ENCODE measurements around the gene MRTFB. TPM values are rescaled to one million over a fixed set of nuclear protein-coding genes. Genes with fewer than 3 reads are reported as not detected.
"Not testable (repeated sequence)": the region's sequence is repeated elsewhere in the genome, so short reads cannot be mapped to it uniquely, and the experiment has no call there.

The MRTFB gene
- total RNA-seq, 1 donor from 2014 or later: 30.9 TPM

- not testable (repeated sequence) for DNase-seq
Measured at GRCh38 chr16:14183962-14184361, 112.8 kb downstream of the MRTFB start.

- peak; percentile 63 for DNase-seq
Measured at GRCh38 chr16:14186007-14186794, 115.1 kb downstream of the MRTFB start.

DNA sequence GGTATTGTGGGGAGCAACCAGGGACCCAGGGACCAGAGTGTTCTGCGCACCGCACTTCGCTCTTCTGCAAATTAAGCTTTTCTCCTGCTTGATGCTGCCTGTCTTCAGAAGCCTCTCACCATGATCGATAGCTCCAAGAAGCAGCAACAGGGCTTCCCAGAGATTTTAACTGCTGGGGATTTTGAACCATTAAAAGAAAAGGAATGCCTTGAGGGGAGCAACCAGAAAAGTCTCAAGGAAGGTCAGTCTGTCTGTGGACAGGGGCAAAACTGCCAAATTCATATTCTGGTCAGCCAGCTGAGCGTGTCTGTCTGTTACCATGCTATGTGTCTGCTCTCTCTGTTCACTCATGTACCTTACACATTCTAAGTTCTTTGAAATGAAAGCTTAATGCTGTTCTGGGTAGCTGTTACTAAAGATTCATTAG lies 115.7 kb downstream of the MRTFB start:
- no peak for DNase-seq

DNA sequence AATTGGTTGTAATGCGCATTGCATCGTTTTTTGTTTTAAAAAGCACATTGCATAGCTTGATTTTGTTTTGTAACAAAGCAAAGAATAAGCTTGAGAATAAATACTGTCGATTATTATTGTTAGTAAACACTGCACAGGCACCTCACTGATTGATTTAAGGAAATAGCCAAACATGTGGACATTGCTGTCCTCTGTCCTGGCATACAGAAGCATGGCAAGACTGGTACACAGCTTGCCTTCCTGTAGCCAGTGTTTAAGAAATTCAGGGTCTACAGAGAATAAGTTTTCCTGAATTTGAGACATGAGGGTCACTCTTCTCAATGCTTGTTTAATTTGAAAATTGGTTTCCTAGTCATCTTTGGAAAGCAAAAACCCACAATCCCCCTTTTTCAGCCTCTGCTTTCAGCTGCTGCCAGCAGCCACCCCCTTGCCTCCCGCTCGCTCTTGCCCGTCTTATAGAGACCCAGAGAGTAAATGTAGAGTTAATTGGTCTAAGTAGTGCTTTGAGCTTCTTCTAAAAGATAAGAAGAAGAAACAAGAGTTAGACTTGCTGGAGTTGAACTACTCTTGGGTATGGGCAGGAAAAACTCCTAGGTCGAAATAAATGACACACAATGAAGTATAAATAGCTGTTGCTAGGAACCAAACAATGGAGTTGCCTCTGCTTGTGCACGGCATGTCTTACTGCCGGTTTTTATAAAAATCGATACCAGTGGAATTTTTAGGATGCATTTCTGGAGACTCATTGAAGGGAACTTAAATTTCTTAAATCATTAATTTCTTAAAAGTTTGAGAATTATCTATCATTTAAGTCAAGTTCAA lies 116.6 kb downstream of the MRTFB start:
- no peak for DNase-seq

GRCh38 chr16:14193316-14193871 lies 122.3 kb downstream of the MRTFB start:
- no peak for DNase-seq

DNA sequence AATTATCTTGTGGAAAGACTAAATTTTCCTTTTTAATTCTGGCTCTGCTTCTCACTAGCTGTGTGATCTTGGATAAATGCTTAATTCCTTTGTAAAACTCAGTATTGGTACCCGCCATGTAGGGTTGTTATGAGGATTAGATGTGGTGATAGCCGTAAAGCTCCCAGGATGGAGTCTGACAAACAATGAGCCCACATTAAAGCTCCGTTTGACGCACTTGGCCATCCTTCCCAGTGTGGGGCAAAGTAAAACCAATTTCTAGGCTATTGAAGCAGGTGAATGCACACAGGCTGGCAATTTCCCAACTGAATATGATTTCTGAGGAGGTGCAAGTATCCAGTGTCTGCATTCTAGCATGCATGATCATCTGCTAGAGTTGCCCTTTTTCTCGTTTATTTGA lies 123.6 kb downstream of the MRTFB start:
- DNase-seq: no peak

- DNase-seq: no peak
Measured at GRCh38 chr16:14196011-14196410, 124.9 kb downstream of the MRTFB start.

DNA sequence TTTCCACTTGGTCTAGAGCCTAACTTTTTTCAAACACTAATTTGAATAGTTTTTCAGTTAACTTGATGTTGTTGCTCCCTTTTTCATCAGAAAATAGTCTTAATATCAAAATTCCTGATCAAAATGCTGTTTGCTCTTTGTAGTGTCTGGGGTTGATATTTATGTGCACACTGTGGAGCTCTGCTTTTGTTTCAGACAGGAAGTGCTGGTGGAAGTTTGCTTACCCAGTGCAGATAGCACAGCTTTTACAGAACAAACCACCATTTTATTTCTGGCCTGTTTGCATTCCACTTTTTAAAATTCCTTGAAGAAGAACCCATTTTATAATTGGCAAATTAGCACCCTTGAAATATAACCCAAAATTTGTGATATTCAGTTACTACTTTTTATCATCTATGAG lies 125.4 kb downstream of the MRTFB start:
- no peak for DNase-seq

GRCh38 chr16:14198012-14198411 lies 126.9 kb downstream of the MRTFB start:
- DNase-seq: no peak

- no peak for DNase-seq
Measured at GRCh38 chr16:14198572-14198971, 127.5 kb downstream of the MRTFB start.

GRCh38 chr16:14199199-14199598 lies 128.1 kb downstream of the MRTFB start:
- DNase-seq: no peak

DNA sequence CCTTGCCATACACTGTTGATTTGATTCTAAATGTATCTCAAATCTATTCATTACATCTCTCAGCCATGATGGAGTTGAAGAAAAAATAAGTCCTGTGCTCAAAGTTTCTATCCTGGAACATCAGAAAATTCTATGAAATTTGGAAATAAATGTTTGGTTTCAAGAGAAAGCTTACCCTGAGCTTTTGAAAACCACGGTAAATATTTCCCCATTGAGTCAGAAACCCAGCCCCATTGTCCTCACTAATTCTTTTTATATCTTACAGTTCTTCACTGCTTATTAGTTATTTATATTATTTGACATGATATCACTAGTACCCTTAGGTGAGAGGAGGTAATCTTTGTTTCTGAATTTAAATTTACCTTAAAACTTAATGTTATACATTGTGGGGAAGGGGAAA lies 128.5 kb downstream of the MRTFB start:
- no peak for DNase-seq

DNA sequence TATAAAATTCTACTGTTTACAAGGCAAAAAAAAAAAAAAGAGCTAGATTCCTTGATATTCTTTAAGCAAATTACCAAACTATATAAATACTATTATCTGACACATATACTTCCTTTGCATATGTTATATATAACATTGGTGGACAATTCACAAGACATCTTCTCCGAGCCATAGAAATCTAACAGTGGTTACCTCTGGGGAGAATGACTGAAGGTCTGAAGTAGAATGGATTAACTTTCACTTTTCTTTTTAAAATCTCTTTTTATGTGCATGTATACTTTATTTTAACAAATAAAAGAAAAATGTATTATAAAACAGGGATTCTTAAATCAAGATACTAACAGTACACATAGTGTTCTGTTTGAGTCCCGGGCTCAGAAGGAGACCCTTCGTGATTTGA lies 131.0 kb downstream of the MRTFB start:
- no peak for DNase-seq

DNA sequence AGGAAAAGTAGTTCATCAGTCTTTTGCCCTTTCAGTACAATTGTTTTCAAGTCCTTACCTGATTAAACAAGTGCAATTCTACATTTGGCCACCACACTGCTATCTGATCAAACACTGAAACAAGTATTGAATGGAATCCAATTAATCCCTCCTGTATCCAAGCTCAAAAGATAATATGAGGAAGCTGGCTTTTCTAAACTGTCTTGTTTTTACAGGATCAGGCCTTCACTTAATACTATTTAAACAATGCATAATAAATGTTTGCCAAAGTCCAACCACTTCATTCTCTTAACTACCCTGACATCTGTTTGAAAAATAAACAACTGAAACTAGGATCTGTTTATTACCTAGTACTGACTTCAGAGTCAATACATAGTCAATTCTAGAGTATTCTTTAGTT lies 131.6 kb downstream of the MRTFB start:
- DNase-seq: peak; percentile 34

DNA sequence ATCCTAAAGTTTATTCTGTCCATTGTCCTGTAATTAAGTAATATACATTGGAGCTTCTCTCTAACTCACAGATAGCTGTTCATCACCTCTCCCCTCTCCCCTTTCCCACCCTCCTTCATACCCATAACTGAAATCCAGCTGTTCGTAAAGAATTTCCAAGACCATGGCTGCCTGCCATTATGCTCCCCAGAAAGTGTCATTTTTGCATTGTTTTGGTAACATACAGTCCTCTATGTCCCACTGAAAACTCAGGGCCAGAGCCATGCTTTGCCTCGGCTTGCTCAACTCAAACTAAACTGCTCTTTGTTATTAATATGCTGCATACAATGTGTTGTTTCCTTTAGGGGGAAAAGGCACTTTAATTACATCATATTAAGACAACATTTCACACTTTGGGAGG lies 132.0 kb downstream of the MRTFB start:
- peak; percentile 35 for DNase-seq

DNA sequence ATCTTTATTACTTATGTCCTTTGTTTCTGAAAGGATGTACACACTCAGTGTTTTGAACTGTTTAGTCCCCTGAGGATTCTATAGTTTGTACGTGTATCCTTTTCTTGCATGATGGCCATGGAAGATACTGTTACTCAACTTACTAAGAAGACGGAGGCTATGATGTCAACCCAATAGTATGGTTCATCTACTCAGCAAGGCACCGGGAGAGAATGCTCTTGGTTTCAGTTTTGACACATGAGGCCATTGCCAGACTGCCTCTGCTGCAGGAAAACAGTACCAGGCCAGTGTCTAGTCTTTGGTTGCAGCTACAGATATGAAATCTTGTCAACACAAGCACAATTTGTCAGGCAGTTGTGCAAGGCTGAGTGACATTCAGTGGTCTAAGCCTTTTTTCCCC lies 134.5 kb downstream of the MRTFB start:
- DNase-seq: no peak

GRCh38 chr16:14211856-14212543 lies 140.9 kb downstream of the MRTFB start:
- no peak for DNase-seq

DNA sequence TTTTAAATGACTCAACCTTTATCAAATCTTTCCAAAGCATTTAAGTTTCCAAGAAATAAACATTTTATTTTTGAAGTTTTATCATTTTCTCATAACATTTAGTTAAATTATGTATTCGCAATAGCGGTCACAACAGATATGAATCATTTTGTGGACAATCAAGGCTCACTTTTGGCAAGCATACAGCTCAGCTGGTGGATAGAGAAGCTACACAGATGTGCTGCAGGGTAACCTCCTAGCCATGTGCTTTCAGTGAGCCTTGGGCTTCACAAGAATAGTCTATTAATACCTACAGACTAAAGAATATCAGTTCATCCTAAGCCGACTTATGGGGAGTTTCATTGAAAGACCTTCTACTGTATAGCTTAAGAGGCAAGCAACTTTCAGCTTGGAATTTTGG lies 144.8 kb downstream of the MRTFB start:
- DNase-seq: no peak

GRCh38 chr16:14219983-14220382 lies 148.9 kb downstream of the MRTFB start:
- no peak for DNase-seq

DNA sequence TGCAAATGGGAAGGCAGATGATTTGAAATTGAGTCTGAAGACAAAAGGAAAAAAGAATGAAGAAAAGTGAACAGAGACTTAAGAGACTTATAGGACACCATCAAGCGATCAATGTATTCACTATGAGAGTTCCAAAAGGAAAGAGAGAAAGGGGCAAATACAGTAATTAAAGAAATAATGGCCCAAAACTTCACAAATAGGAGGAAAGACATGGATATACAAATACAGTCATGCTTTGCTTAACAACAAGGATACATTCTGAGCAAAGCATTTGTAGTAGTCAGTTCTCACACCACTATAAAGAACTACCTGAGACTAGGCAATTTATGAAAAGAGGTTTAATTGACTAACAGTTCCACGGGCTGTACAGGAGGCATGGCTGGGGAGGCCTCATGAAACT lies 152.5 kb downstream of the MRTFB start:
- no peak for DNase-seq

GRCh38 chr16:14225457-14225856 lies 154.3 kb downstream of the MRTFB start:
- no peak for DNase-seq

DNA sequence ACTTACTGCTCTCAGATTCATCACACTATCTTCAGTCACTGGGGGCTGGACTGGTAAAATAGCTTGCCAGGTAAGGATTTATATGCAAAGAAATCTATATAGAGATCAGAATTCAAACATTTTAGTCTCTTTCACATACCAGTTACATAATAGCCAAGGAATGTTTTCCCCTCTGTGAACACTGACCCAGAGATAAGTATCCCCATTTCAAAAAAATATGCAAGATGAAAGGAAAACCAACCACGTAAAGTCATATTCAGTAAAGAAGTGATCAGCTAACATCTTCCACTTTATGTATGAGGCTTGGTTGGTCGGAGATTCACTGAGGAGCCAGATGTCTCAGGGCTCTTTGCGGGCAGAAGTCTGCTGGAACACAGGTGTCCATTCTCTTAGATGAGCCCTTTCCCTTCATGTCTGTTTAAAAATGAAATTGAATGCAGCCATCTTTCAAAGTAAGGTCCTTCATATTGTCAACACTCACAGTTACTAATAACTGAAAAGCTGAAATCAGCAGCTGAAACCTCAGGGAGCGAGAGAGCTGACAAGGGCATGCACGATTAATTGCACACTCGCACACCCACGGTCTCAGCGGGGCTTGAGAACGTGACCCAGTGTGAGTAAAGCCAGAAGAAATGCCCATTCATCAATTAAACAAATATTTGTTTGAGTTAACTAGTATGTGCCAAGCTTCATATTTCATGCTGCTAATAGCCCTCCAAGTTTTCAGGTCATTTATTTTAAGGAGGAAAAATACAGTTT lies 161.2 kb downstream of the MRTFB start:
- DNase-seq: no peak

Data from tongue (tissue), 2 donors.